AG09309 (cell line): ENCODE data around the gene ENTPD6.

Experiments used
- DNase-seq: peaks from one replicate; pipeline ENCODE4 v3.0.0-alpha.2; 2010; ENCODE audit warnings: low read depth
- H3K4me3 ChIP-seq: 2 replicates; pipeline ENCODE4 v1.5.1; 2011; ENCODE audit warnings: mild to moderate bottlenecking, low read depth, low read length, moderate library complexity; ENCODE audit not compliant: control insufficient read depth
- TF ChIP-seq, protein P1 (sequence below): IDR thresholded peaks from 2 replicates; pipeline ENCODE4 v1.5.1; 2011; ENCODE audit warnings: mild to moderate bottlenecking, low read depth, low read length, inconsistent platforms; ENCODE audit not compliant: insufficient read depth, control insufficient read depth; ENCODE audit errors: missing control alignments

The ENTPD6 gene

DNA sequence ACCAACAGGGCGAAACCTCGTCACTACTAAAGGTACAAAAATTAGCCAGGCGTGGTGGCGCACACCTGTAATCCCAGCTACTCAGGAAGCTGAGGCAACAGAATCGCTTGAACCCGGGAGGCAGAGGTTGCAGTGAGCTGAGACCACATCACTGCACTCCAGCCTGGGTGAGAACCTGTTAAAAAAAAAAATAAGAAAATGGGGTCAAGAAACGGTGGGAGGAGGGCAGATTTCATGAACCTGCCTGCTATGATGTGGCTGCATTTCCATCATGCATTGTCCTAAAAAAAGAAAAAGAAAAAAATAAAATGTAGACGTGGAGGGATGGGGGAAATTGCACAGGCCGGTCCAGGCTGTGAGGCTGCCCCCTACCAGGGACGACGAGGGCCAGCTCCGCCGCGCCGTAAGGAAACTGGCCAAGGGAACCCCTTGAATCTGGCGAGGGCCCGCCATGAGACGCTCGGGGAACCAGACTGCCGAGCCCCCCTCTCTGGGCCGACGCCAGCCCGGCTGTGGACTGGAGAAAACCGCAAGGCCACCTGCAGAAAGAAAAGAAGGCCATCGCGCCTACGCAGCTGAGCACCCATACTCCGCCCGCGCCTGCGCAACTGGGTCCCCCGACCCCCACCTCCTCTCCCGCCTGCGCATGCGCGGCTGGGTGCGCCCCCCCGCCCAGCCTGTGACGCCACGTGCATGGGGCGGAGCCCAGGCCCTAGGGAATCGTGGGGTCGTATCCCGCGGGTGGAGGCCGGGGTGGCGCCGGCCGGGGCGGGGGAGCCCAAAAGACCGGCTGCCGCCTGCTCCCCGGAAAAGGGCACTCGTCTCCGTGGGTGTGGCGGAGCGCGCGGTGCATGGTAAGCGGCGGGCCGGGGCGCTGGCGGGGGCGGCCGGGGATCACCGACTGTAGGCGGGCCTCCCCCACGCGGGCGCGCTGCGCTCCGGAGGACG lies at the start of gene ENTPD6:
ENTPD6 (plus strand) TSS at position 699 of the 948 bp plus-strand sequence. CDS start 10,825 bp downstream, outside the sequence.
- TF ChIP-seq, protein P1, sequence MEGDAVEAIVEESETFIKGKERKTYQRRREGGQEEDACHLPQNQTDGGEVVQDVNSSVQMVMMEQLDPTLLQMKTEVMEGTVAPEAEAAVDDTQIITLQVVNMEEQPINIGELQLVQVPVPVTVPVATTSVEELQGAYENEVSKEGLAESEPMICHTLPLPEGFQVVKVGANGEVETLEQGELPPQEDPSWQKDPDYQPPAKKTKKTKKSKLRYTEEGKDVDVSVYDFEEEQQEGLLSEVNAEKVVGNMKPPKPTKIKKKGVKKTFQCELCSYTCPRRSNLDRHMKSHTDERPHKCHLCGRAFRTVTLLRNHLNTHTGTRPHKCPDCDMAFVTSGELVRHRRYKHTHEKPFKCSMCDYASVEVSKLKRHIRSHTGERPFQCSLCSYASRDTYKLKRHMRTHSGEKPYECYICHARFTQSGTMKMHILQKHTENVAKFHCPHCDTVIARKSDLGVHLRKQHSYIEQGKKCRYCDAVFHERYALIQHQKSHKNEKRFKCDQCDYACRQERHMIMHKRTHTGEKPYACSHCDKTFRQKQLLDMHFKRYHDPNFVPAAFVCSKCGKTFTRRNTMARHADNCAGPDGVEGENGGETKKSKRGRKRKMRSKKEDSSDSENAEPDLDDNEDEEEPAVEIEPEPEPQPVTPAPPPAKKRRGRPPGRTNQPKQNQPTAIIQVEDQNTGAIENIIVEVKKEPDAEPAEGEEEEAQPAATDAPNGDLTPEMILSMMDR = peak; percentile 15
- peak within 1 kb of the TSS; percentile 97 for H3K4me3 ChIP-seq
- no peak for DNase-seq

DNA sequence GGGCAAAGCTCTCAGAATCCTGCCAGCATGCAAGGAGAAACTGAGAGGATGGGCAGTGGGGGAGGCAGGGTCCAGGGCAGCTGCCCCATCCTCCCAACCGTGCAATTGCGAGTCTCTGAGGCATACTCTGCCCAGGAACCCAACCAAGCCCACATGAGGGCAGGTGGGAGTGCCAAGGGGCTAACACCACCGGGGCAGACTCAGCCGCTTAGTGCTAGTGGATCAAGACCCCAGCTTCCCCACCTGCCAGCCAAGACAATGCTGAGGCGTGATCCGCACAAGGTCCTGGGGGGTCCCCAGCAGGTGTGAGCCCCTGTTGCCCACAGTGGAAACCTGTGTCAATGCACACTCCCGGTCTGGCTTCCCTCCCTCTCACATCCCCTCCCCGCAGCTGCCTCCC lies 48.5 kb upstream of the ENTPD6 start:
- no peak for DNase-seq
- H3K4me3 ChIP-seq = no peak overlapping the region
- TF ChIP-seq, protein P1 = no peak

- no peak overlapping the region for H3K4me3 ChIP-seq
- TF ChIP-seq, protein P1 = no peak
- DNase-seq = no peak
These were observed 47.8 kb upstream of the ENTPD6 start for GRCh38 chr20:25147716-25148115.

- peak overlapping the region; percentile 10 for H3K4me3 ChIP-seq
- TF ChIP-seq, protein P1 = no peak
- no peak for DNase-seq
These were observed 47.1 kb upstream of the ENTPD6 start for GRCh38 chr20:25148181-25148981.

DNA sequence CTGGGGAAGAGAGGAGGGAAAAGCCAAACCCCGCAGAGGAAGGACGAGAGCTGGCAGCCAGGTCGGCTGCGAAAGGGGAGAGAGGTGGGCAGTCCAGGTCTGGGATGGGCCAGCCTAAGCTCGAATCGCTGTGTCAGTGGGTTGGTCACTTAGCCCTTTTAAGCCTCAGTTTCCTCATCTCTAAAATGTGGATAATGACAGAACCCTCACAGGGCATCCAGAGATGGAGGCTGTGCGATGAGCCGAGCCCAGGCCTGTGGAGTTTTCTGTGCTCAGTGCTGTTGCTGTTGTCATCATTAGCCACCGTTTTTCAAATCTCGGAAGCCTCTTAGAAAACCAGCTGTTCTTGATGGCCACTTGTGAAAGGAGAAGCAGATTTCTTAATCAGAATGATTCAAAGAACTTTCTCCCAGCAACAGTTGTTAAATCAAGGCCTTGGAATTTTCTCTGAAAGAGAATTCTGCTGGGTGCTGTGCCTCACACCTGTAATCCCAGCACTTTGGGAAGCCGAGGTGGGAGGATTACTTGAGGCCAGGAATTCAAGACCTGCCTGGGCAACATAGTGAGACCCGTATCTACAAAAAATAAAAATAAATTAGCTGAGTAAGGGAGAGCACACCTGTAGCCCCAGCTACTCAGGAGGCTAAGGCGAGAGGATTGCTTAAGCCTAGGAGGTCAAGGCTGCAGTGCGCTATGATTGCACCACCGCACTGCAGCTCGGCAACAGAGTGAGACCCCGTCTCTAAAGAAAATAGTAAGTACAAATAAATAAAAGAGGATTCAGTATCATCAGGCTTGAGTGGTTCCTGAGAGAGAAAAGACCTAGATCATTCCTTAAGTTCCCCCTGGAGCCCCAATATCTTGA lies 46.3 kb upstream of the ENTPD6 start:
- H3K4me3 ChIP-seq = no peak overlapping the region
- TF ChIP-seq, protein P1 = no peak
- DNase-seq = no peak

GRCh38 chr20:25150016-25150415 lies 45.5 kb upstream of the ENTPD6 start:
- TF ChIP-seq, protein P1 = no peak
- no peak overlapping the region for H3K4me3 ChIP-seq
- no peak for DNase-seq
